ENCODE data around the gene CHAT.

- TF ChIP-seq, protein P1, sequence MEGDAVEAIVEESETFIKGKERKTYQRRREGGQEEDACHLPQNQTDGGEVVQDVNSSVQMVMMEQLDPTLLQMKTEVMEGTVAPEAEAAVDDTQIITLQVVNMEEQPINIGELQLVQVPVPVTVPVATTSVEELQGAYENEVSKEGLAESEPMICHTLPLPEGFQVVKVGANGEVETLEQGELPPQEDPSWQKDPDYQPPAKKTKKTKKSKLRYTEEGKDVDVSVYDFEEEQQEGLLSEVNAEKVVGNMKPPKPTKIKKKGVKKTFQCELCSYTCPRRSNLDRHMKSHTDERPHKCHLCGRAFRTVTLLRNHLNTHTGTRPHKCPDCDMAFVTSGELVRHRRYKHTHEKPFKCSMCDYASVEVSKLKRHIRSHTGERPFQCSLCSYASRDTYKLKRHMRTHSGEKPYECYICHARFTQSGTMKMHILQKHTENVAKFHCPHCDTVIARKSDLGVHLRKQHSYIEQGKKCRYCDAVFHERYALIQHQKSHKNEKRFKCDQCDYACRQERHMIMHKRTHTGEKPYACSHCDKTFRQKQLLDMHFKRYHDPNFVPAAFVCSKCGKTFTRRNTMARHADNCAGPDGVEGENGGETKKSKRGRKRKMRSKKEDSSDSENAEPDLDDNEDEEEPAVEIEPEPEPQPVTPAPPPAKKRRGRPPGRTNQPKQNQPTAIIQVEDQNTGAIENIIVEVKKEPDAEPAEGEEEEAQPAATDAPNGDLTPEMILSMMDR (tag by site-specific recombination; IDR thresholded peaks at IDR 0.05): no peak
- TF ChIP-seq MZF1 (tag by site-specific recombination; IDR thresholded peaks at IDR 0.05; ENCODE audit: borderline replicate concordance) (no peak), ZNF341 (tag by site-specific recombination; IDR thresholded peaks at IDR 0.05; ENCODE audit: low read depth) (no peak), ZNF169 (tag by site-specific recombination; IDR thresholded peaks at IDR 0.05) (no peak)
These were observed 15.6 kb downstream of the CHAT start for GRCh38 chr10:49629431-49629881.
